CD4-positive, alpha-beta T cell (primary cell): ENCODE data around the gene TRIP10. TPM values are rescaled to one million over a fixed set of nuclear protein-coding genes. Genes with fewer than 3 reads are reported as not detected.

Experiments
- ATAC-seq: fragments of 200-7000 bp; cut with Tn5 transposase; one replicate; pipeline ENCODE4 v1.10.0; 2022; ENCODE audit warnings: mild to moderate bottlenecking; ENCODE audit not compliant: poor library complexity
- CTCF ChIA-PET: fragments of 350-600 bp; sonication (Branson Sonifier 250); formaldehyde crosslinking; loops from one replicate; lab custom pipeline; 2021; ENCODE audit warnings: antibody characterized with exemption, inconsistent platforms; lab: Charles Lee
- POLR2A ChIA-PET: fragments of 350-600 bp; sonication (Branson Sonifier 250); formaldehyde crosslinking; loops from one replicate; lab custom pipeline; 2021; ENCODE audit warnings: antibody characterized with exemption, inconsistent platforms; lab: Charles Lee
- DNase-seq, 14 experiments: peaks; one replicate each; pipeline ENCODE4 v3.0.0-alpha.2; 2013 to 2020; ENCODE audit warnings: mixed read lengths in 2 of 14
- H3K27ac ChIP-seq, 2 donors: one replicate each; pipeline versions ENCODE4 v1.5.1 to v1.7.0; 2013; ENCODE audit warnings: low read length in 2 of 2, low read depth in 1 of 2, mild to moderate bottlenecking in 1 of 2
- H3K27me3 ChIP-seq, 2 experiments: 1 replicate in 1 of 2; 2 replicates in 1 of 2; pipeline versions ENCODE4 v1.6.1 to v1.7.0; 2013; ENCODE audit warnings: low read length in 2 of 2, control low read depth in 1 of 2, mild to moderate bottlenecking in 1 of 2, moderate library complexity in 1 of 2; ENCODE audit not compliant: insufficient read depth in 2 of 2, control insufficient read depth in 1 of 2
- H3K36me3 ChIP-seq: one replicate; pipeline ENCODE4 v1.6.1; 2013; ENCODE audit warnings: low read length, control low read depth; ENCODE audit not compliant: insufficient read depth
- H3K4me1 ChIP-seq: one replicate; pipeline ENCODE4 v1.6.1; 2013; ENCODE audit warnings: low read length, control low read depth; ENCODE audit not compliant: insufficient read depth
- H3K4me3 ChIP-seq: one replicate; pipeline ENCODE4 v1.5.1; 2013; ENCODE audit warnings: mild to moderate bottlenecking, low read length, moderate library complexity
- H3K9me3 ChIP-seq, 2 experiments: 1 replicate in 1 of 2; 2 replicates in 1 of 2; pipeline versions ENCODE4 v1.6.1 to v1.7.0; 2013; ENCODE audit warnings: low read length in 2 of 2, mild to moderate bottlenecking in 2 of 2, control low read depth in 1 of 2, moderate library complexity in 1 of 2; ENCODE audit not compliant: control insufficient read depth in 1 of 2, insufficient read depth in 1 of 2
- H3K27ac Mint-ChIP-seq: one replicate; pipeline ENCODE4 v1.8.0; 2020; ENCODE audit warnings: mixed read lengths
- H3K27me3 Mint-ChIP-seq: one replicate; pipeline ENCODE4 v1.8.0; 2021; ENCODE audit warnings: mixed read lengths
- H3K36me3 Mint-ChIP-seq: one replicate; pipeline ENCODE4 v1.8.0; 2021; ENCODE audit warnings: low read depth, mixed read lengths
- H3K4me1 Mint-ChIP-seq: one replicate; pipeline ENCODE4 v1.8.0; 2021; ENCODE audit warnings: low read depth, mixed read lengths
- H3K4me3 Mint-ChIP-seq: one replicate; pipeline ENCODE4 v1.8.0; 2020; ENCODE audit warnings: mild to moderate bottlenecking, mixed read lengths
- H3K9me3 Mint-ChIP-seq: one replicate; pipeline ENCODE4 v1.8.0; 2020; ENCODE audit warnings: mixed read lengths
- CTCF ChIP-seq: fragments of 200-600 bp; IDR thresholded peaks from one replicate; pipeline ENCODE4 v1.8.0; 2022; ENCODE audit warnings: antibody characterized with exemption, mild to moderate bottlenecking
- intact Hi-C, 2 experiments: fragments of 100-400 bp; cut with DNase I in 1 of 2; cut with micrococcal nuclease in 1 of 2; formaldehyde crosslinking; loops; one replicate each; pipeline versions ENCODE4 v1.15.1 to v1.9.0; 2023 to 2025; cut with DNase I, micrococcal nuclease
- total RNA-seq, 174 experiments: library from RNA in 2 of 174; stranded (reverse) in 2 of 174; gene quantifications; one replicate each; pipeline ENCODE4 v1.2.3 and lab custom pipeline; 2021 to 2026

Gene TRIP10
- total RNA-seq, 2 experiments from 2014 or later: 1.6 to 1.9 TPM

- Mint-ChIP-seq H3K36me3 (no peaks in the 10 kb centered on the region), H3K27me3 (peaks cover 38% of the 10 kb centered on the region), H3K4me1 (peaks cover 17% of the 10 kb centered on the region), H3K27ac (no peak overlapping the region), H3K4me3 (no peak overlapping the region), H3K9me3 (no peaks in the 10 kb centered on the region)
- ChIA-PET CTCF (interaction anchor here (0.6 kb wide), 1 partner anchor 51 kb away, joined by 3 read pairs; no protein-coding TSS in a partner anchor), POLR2A (no interaction called here)
- H3K27me3 ChIP-seq: peaks cover 13 to 21% of the 10 kb centered on the region in 2 experiments
- intact Hi-C loops: no loop called here
- H3K4me3 ChIP-seq: no peak overlapping the region
- no peak for ATAC-seq
- no peaks in the 10 kb centered on the region for H3K36me3 ChIP-seq
- H3K27ac ChIP-seq: no peak overlapping the region
- no peak for TF ChIP-seq CTCF
- peaks cover 0 to 7% of the 10 kb centered on the region in 2 experiments for H3K9me3 ChIP-seq
- peaks cover 8% of the 10 kb centered on the region for H3K4me1 ChIP-seq
- no peak for DNase-seq
These were observed 27.2 kb upstream of the TRIP10 start for GRCh38 chr19:6712231-6712630.

GRCh38 chr19:6712692-6713670 lies 26.5 kb upstream of the TRIP10 start:
- peaks cover 8% of the 10 kb centered on the region for H3K4me1 ChIP-seq
- no peak overlapping the region for H3K27ac ChIP-seq
- H3K27me3 Mint-ChIP-seq: peaks cover 37% of the 10 kb centered on the region
- peaks cover 0 to 7% of the 10 kb centered on the region in 2 experiments for H3K9me3 ChIP-seq
- no peaks in the 10 kb centered on the region for H3K9me3 Mint-ChIP-seq
- no peak overlapping the region for H3K4me3 Mint-ChIP-seq
- H3K36me3 ChIP-seq: no peaks in the 10 kb centered on the region
- H3K36me3 Mint-ChIP-seq: no peaks in the 10 kb centered on the region
- DNase-seq: no peak
- H3K4me1 Mint-ChIP-seq: peaks cover 17% of the 10 kb centered on the region
- no peak overlapping the region for H3K4me3 ChIP-seq
- POLR2A ChIA-PET: no interaction called here
- H3K27me3 ChIP-seq: peaks cover 13 to 21% of the 10 kb centered on the region in 2 experiments
- intact Hi-C loops: no loop called here
- CTCF ChIA-PET: interaction anchor here (0.6 kb wide), 1 partner anchor 51 kb away, joined by 3 read pairs; no protein-coding TSS in a partner anchor
- no peak overlapping the region for H3K27ac Mint-ChIP-seq
- no peak for TF ChIP-seq CTCF
- ATAC-seq: no peak

- ATAC-seq (no peak), DNase-seq (no peak)
- no peak overlapping the region for H3K27ac Mint-ChIP-seq
- peaks cover 30% of the 10 kb centered on the region for H3K27me3 Mint-ChIP-seq
- H3K4me1 Mint-ChIP-seq: peaks cover 17% of the 10 kb centered on the region
- Histone ChIP-seq H3K9me3 (peaks cover 0 to 7% of the 10 kb centered on the region in 2 experiments), H3K36me3 (no peaks in the 10 kb centered on the region), H3K27ac (no peak overlapping the region), H3K27me3 (peaks cover 13 to 21% of the 10 kb centered on the region in 2 experiments), H3K4me1 (peaks cover 8% of the 10 kb centered on the region), H3K4me3 (no peak overlapping the region)
- no peak overlapping the region for H3K4me3 Mint-ChIP-seq
- H3K9me3 Mint-ChIP-seq: no peaks in the 10 kb centered on the region
- intact Hi-C loops: no loop called here
- no peak for TF ChIP-seq CTCF
- CTCF ChIA-PET: no interaction called here
- no peaks in the 10 kb centered on the region for H3K36me3 Mint-ChIP-seq
- POLR2A ChIA-PET: no interaction called here
These were observed 25.4 kb upstream of the TRIP10 start for GRCh38 chr19:6713773-6714692.
